ENCODE data around the gene CLDN17.

The CLDN17 gene

GRCh38 chr21:30116479-30116878 is 50.1 kb downstream of the CLDN17 start:
- DNase-seq = no peak
